Breast epithelium (tissue), 3 donors: Measurements from ENCODE around the gene HSBP1.

Experiments used
- CTCF ChIP-seq, 3 donors: fragments of 450-650 bp; IDR thresholded peaks; one replicate each; pipeline ENCODE4 v1.5.1; 2016 to 2017; ENCODE audit warnings: antibody characterized with exemption in 3 of 3, mild to moderate bottlenecking in 3 of 3, moderate library complexity in 3 of 3
- POLR2A ChIP-seq: fragments of 450-650 bp; IDR thresholded peaks from one replicate; pipeline ENCODE4 v1.6.1; 2016; ENCODE audit warnings: antibody characterized with exemption, mild to moderate bottlenecking, moderate library complexity
- POLR2AphosphoS5 ChIP-seq, 3 donors: sonication (generic); formaldehyde crosslinking; IDR thresholded peaks; one replicate each; pipeline ENCODE4 v1.6.1; 2017; ENCODE audit warnings: antibody characterized with exemption in 3 of 3

GRCh38 chr16:83840060-83840617 lies 32.4 kb downstream of the HSBP1 start:
- TF ChIP-seq CTCF (IDR thresholded peaks at IDR 0.05) (no peak), POLR2A (no peak), POLR2AphosphoS5 (IDR thresholded peaks at IDR 0.05) (no peak)
